ENCODE results near the gene DISP3. TPM values are rescaled to one million over a fixed set of nuclear protein-coding genes. Genes with fewer than 3 reads are reported as not detected.

The DISP3 gene
- total and polyA plus RNA-seq, 11 donors = 0.03 to 0.45 (median 0.12) TPM; not detected in 5

- ATAC-seq (no peak), DNase-seq (no peak)
- intact Hi-C loops (cut with DNase I) = no loop called here
- no peaks in the 10 kb centered on the region for H3K36me3 ChIP-seq
- no peak overlapping the region for H3K4me3 ChIP-seq
- WGBS, 4 donors = 64 to 79% (median 70%) methylated on average over 1 to 2 of the region's 2 CpGs
- H3K27me3 ChIP-seq = peaks cover 0 to 28% (median 7%) of the 10 kb centered on the region in 9 donors
- TF ChIP-seq CTCF (IDR thresholded peaks at IDR 0.05) (no peak), POLR2A (IDR thresholded peaks at IDR 0.05) (no peak)
- no peaks in the 10 kb centered on the region for H3K4me1 ChIP-seq
- no peak overlapping the region for H3K27ac ChIP-seq
- H3K9me3 ChIP-seq = no peaks in the 10 kb centered on the region
Measured at GRCh38 chr1:11466416-11466815, 12.5 kb upstream of the DISP3 start.

DNA sequence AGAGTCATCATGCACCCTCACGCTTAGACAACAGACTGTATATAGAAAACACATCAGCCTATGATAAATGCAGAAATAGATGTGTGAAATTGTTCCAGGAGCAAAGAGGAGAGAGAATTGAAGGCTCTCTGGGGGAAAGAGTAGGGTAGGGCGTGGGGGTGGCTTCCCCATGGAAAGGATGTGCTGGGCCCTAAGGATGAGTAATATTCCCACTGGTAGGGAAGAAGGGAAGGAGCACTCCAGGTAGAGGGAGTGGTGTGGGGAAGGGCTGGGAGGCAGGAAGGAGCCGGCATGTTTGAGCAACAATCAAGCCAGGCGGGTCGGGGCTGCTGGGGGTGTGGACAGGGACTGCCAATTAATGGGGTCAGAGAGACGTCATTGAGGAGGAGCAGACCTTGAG is 10.1 kb upstream of the DISP3 start:
- no peak overlapping the region for H3K27ac ChIP-seq
- TF ChIP-seq POLR2A (IDR thresholded peaks at IDR 0.05) (no peak), CTCF (IDR thresholded peaks at IDR 0.05) (no peak)
- 34 to 55% (median 43%) methylated on average over 5 to 6 of the region's 6 CpGs for WGBS, 4 donors

GRCh38 chr1:11470912-11471311 is 8.0 kb upstream of the DISP3 start:
- Histone ChIP-seq H3K27me3 (peaks cover 0 to 16% (median 0%) of the 10 kb centered on the region in 9 donors), H3K36me3 (no peaks in the 10 kb centered on the region), H3K4me1 (no peaks in the 10 kb centered on the region), H3K9me3 (no peaks in the 10 kb centered on the region), H3K4me3 (no peak overlapping the region), H3K27ac (no peak overlapping the region)
- 27 to 62% (median 59%) methylated on average over 2 of the region's 2 CpGs for WGBS, 4 donors
- intact Hi-C loops (cut with DNase I) = loop anchor here in 1 of 10 donors (10.0 kb wide), 1 partner anchor 154 kb away; no protein-coding TSS in a partner anchor
- ATAC-seq = no peak
- no peak for DNase-seq
- TF ChIP-seq POLR2A (IDR thresholded peaks at IDR 0.05) (no peak), CTCF (IDR thresholded peaks at IDR 0.05) (no peak)

More for the DNA sequence above, 10.1 kb upstream of the DISP3 start:
- Histone ChIP-seq H3K9me3 (no peaks in the 10 kb centered on the region), H3K27me3 (peaks cover 0 to 23% (median 2%) of the 10 kb centered on the region in 9 donors), H3K36me3 (no peaks in the 10 kb centered on the region), H3K4me1 (no peaks in the 10 kb centered on the region), H3K4me3 (no peak overlapping the region)
- no peak for ATAC-seq
- intact Hi-C loops (cut with DNase I) = no loop called here
- DNase-seq = no peak

GRCh38 chr1:11471473-11471872 is 7.5 kb upstream of the DISP3 start:
- Histone ChIP-seq H3K4me1 (no peaks in the 10 kb centered on the region), H3K27ac (no peak overlapping the region), H3K9me3 (no peaks in the 10 kb centered on the region), H3K36me3 (no peaks in the 10 kb centered on the region), H3K27me3 (peaks cover 0 to 17% (median 0%) of the 10 kb centered on the region in 9 donors), H3K4me3 (no peak overlapping the region)
- ATAC-seq (no peak), DNase-seq (no peak)
- WGBS, 4 donors = 38 to 52% (median 44%) methylated on average over 1 of the region's 1 CpG
- TF ChIP-seq CTCF (IDR thresholded peaks at IDR 0.05) (no peak), POLR2A (IDR thresholded peaks at IDR 0.05) (no peak)
- intact Hi-C loops (cut with DNase I) = loop anchor here in 1 of 10 donors (10.0 kb wide), 1 partner anchor 153 kb away; no protein-coding TSS in a partner anchor
